Measurements from ENCODE around the gene RPAP3.
"Not testable (repeated sequence)": the region's sequence is repeated elsewhere in the genome, so short reads cannot be mapped to it uniquely, and the experiment has no call there.

RPAP3 gene

DNA sequence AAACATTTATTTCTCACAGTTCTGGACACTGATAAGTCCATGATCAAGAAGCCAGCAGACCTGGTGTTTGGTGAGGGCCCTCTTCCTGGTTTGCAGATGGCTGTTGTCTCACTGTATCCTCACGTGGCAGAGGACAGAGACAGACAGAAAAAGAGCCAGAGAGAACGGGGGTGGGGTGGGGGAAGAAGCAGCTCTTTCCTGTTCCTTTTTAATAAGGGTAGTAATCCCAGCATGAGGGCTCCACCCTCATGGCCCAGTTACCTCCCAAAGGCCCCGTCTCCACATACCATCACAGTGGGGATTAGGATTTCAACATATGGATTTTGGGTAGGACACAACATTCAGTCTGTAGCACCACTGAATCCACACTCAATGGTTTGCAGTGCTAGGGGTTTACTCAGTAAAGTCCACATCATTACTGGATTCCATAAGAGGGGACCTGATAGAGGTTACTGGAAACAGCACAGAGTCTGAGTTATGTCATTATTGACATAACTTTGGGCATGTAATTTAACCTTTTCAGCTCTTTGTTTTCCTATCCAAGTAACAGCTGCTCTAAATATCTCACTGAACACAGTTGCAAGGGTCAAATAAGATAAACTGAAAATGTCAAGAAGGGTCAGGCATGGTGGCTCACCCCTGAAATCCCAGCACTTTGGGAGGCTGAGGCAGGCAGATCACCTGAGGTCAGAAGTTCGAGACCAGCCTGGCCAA, 53.2 kb downstream of the RPAP3 start:
- DNase-seq = no peak

- peak; percentile 30 to 68 for DNase-seq
Measured at GRCh38 chr12:47651368-47652254, 54.2 kb downstream of the RPAP3 start.

DNA sequence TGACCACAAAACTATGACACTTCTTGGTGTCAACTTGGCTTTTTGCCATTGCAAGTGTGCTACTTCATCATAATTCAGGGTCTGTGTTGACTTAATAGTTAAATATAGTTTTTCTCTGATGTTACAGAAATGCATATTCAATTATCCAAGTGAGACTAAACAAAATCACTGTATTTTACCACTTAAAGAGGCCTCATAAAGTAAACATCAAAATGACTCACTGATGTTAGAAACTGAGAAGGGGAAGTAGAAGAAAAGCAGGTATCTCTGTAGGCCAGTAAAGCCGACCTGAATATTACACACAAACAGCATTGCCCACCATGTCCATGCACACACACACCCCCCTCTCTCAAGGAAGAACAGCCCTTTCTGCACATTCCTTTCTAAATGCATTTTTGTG, 55.4 kb downstream of the RPAP3 start:
- no peak for DNase-seq

DNA sequence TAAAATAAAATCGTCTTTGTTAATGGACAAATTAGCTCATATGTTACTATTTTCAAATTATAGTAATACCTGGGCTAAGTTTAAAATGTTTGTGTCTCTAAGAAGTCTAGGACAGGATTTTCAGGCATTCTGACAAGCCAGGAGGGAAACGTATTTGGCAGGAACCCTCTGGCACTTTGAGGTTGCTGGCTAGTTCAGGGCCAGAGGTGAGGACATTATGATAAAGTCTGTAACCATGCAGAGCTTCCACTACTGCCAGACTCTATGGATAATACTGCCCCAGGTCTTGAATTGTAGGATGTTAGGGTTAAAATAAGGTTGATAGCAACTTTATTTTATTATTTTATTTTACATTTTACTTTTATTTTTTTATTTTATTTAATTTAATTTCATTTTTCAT, 56.4 kb downstream of the RPAP3 start:
- DNase-seq = no peak

- no peak for DNase-seq
Measured at GRCh38 chr12:47648056-47648579, 57.7 kb downstream of the RPAP3 start.

- DNase-seq = not testable (repeated sequence)
Measured at GRCh38 chr12:47642310-47642709, 63.5 kb downstream of the RPAP3 start.

DNA sequence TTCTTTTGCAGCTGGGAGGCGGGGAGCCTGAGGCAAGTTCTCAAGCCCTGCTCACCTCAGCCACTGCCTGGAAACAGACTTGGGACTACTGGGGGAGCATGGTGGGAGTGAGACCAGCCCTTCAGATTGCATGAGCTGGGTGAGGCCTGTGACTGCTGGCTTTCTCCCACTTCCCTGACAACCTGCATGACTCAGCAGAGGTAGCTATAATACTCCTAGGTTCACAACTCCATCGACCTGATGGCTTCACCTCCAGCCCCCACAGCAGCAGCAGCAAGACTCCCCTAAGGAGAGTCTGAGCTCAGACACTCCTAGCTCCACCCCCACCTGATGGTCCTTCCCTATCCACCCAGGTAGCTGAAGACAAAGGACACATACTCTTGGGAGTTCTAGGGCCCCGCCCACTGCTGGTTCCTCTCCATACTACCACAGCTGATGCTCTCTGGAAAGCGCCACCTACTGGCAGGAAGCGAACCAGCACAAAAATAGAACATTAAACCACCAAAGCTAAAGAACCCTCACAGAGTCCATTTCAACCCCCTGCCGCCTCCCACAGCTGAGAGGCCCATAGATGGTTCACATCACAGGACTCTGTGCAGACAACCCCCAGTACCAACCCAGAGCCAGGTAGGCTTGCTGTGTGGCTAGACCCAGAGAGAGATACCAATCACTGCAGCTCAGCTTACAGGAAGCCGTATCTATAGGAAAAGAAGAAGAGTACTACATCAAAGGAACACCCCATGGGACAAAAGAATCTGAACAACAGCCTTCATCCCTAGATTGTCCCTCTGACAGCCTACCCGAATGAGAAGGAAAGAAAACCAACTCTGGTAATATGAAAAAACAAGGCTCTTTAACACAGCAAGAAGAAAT, 68.7 kb downstream of the RPAP3 start:
- DNase-seq = no peak

DNA sequence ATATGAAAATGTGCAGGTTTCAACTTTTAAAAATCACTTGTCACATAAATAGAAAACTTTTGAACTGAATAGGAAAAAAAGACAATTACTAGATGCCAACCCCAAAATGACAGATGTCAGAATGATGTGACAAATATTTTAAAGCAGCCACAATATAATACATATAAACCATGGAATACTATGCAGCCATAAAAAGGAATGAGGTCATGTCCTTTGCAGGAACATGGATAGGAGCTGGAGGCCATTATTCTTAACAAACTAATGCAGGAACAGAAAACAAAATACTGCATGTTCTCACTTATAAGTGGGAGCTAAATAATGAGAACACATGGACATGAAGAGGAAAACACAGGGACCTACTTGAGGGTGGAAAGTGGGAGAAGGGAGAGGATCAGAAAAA, 70.1 kb downstream of the RPAP3 start:
- DNase-seq = not testable (repeated sequence)

GRCh38 chr12:47634127-47634526, 71.7 kb downstream of the RPAP3 start:
- no peak for DNase-seq

GRCh38 chr12:47621960-47622359, 83.9 kb downstream of the RPAP3 start:
- no peak for DNase-seq

GRCh38 chr12:47617476-47617875, 88.4 kb downstream of the RPAP3 start:
- DNase-seq = no peak

DNA sequence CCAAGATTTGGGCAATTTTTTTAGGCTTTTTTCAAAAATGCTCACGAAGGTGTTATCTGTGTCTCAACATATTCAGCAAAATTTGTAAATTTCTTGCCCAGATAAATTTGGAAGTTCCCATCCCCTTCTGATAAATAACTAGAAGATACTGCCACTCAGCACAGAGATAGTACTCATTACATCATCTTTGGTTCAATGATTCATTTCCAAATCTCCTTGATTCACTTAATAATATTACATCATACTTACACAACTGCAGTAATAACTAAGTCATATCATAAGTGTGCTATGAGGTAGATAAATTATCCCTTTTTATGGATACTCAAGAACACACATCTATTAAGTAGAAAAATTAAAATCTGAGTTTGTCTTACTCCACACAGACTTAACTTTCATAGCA, 89.4 kb downstream of the RPAP3 start:
- DNase-seq = no peak

GRCh38 chr12:47615711-47616110, 90.1 kb downstream of the RPAP3 start:
- DNase-seq = no peak

GRCh38 chr12:47614521-47614920, 91.3 kb downstream of the RPAP3 start:
- no peak for DNase-seq

GRCh38 chr12:47612953-47613352, 92.9 kb downstream of the RPAP3 start:
- DNase-seq = no peak

DNA sequence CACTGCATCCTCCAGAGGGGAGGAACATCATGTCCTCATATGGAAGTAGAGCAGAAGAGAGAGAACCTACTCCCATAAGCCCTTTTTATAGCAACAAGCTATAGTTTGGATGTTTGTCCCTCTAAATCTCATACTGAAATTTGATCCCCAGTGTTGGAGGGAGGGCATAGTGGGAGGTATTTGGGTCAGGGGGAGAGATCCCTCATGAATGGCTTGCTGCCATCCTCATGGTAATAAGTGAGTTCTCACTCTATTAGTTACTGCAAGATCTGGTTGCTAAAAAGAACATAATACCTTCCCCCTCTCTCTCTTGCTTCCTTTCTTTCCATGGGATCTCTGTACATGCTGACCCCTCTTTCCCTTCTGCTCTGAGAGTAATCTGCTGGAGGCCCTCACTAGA, 93.9 kb downstream of the RPAP3 start:
- DNase-seq = no peak

Measured in NCI-H524 (cell line).